Ovary (tissue), 9 donors: Measurements from ENCODE around the gene PTGS1. TPM values are rescaled to one million over a fixed set of nuclear protein-coding genes. Genes with fewer than 3 reads are reported as not detected.
"Not testable (repeated sequence)": the region's sequence is repeated elsewhere in the genome, so short reads cannot be mapped to it uniquely, and the experiment has no call there.

Source experiments
- DNase-seq, 5 donors: peaks; one replicate each; pipeline ENCODE4 v3.0.0-alpha.2; 2019 to 2020
- H3K27ac ChIP-seq, 2 donors: fragments of 200-600 bp; one replicate each; pipeline versions ENCODE4 v1.5.1 to v1.8.0; 2019 to 2022
- H3K27me3 ChIP-seq: fragments of 200-600 bp; one replicate; pipeline ENCODE4 v1.8.0; 2022
- H3K36me3 ChIP-seq: fragments of 200-600 bp; sonication (generic); one replicate; pipeline ENCODE4 v1.5.1; 2019
- H3K4me1 ChIP-seq: one replicate; pipeline ENCODE4 v1.8.1; 2013; ENCODE audit warnings: mild to moderate bottlenecking, moderate library complexity; ENCODE audit not compliant: insufficient read depth
- H3K4me3 ChIP-seq: fragments of 200-600 bp; sonication (generic); one replicate; pipeline ENCODE4 v1.5.1; 2017
- H3K9me3 ChIP-seq, 2 donors: fragments of 200-600 bp in 1 of 2; sonication (generic) in 1 of 2; one replicate each; pipeline versions ENCODE4 v1.5.1 to v1.8.1; 2013 to 2019; ENCODE audit warnings: mild to moderate bottlenecking in 1 of 2, moderate library complexity in 1 of 2
- EP300 ChIP-seq: sonication (generic); formaldehyde crosslinking; IDR thresholded peaks from one replicate; pipeline ENCODE4 v1.6.1; 2017; ENCODE audit warnings: antibody characterized with exemption
- POLR2A ChIP-seq: fragments of 450-650 bp; IDR thresholded peaks from one replicate; pipeline ENCODE4 v1.6.1; 2017; ENCODE audit warnings: antibody characterized with exemption, mild to moderate bottlenecking, moderate library complexity
- whole genome bisulfite sequencing, 3 donors: extraction: QIAGEN DNeasy Blood & Tissue Kit in 1 of 3; methylation state at CpG; one replicate each; pipeline versions ENCODE4 v1.1.5 to v1.1.7; 2013 to 2017; 5-methylcytosine and 5-hydroxymethylcytosine counted together
- intact Hi-C, 4 donors: fragments of 100-400 bp; cut with DNase I; formaldehyde crosslinking; loops; one replicate each; pipeline versions ENCODE4 v1.11.0 to v1.15.1; 2022 to 2023
- polyA plus RNA-seq, 2 donors: library from polyadenylated mRNA; stranded (reverse); fragments of 200-250 nt in 1 of 2; fragments of 350-450 nt in 1 of 2; fragmentation: Illumina TruSeq in 1 of 2; extraction: RNeasy Lipid Tissue Mini Kit (QIAGEN cat#74804) in 1 of 2; gene quantifications; one replicate each; pipeline ENCODE4 v1.2.3, GENCODE V29; 2013 to 2014
- total RNA-seq, 7 donors: library from RNA; depleted of rRNA in 2 of 7; stranded (reverse); fragments of >200 nt in 2 of 7; fragmentation: NEBNext Ultra II Directional in 3 of 7; extraction: Animal tissue kit (Norgen Biotek cat#: 25700) in 3 of 7; gene quantifications; one replicate each; pipeline versions ENCODE4 v1.1.0 to v1.2.4, GENCODE V29; 2016 to 2023
- TF ChIP-seq, protein P1 (sequence below), 3 donors: fragments of 450-650 bp in 2 of 3; fragments of 200-600 bp in 1 of 3; IDR thresholded peaks; one replicate each; pipeline versions ENCODE4 v1.5.1 to v1.8.0; 2016 to 2022; ENCODE audit warnings: antibody characterized with exemption in 3 of 3, mild to moderate bottlenecking in 1 of 3
- donor health status: DM: no; HTN: no; CAD: no; lungs with moderate emphysema.
- donor health status: DM: no; HTN: no; CAD: no.
- donor health status: Bipolar disorder and iron deficiency.
- donor health status: DM: yes; HTN: yes; CAD: no.
- donor health status: DM: no; HTN: no; CAD: no.
- donor health status: DM: yes; HTN: yes; CAD: no.

PTGS1 gene
- total and polyA plus RNA-seq, 9 donors: 0.90 to 37.1 (median 7.0) TPM

DNA sequence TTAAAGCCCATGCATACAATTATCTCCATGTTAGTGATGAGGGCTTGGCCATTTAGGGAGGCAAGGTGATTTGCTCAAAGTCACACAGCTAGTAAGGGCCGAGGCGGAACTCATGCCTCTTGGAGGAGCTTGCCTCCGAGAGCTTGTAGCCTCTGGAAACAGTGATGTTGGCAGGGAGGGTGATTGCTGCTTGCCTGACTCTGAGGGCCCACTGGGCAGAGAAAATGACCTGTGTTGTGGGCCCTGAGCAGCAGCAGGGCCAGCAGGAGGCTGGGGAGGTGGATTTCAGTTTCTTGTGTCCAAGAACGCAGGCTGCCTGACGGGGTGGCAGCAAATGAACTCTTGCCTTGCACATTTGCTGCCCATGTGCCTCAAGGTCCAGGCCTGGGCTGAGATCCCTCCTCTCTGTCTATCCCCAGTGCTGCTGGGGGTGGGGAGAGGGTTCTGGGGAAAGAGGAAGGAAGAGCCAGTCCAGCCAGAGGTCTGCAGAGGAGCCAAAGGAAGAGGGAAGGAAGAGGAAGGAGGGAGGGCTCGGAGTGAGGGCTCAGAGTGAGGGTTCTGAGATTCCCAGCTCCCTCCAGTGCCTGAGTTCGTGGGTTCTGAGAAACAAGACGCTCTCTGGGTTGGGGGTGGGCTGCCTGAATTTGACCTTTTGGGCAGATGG, 16.2 kb upstream of the PTGS1 start:
- H3K9me3 ChIP-seq: no peaks in the 10 kb centered on the region
- H3K27ac ChIP-seq: no peak overlapping the region
- no peaks in the 10 kb centered on the region for H3K4me1 ChIP-seq
- no peak overlapping the region for H3K4me3 ChIP-seq
- no peak for DNase-seq
- H3K36me3 ChIP-seq: no peaks in the 10 kb centered on the region
- no peaks in the 10 kb centered on the region for H3K27me3 ChIP-seq
- 83 to 92% (median 84%) methylated on average over 8 of the region's 8 CpGs for whole genome bisulfite sequencing, 3 donors
- intact Hi-C loops: loop anchor here in 1 of 4 donors (5.0 kb wide), 1 partner anchor 227 kb away; no protein-coding TSS in a partner anchor
- TF ChIP-seq, protein P1, sequence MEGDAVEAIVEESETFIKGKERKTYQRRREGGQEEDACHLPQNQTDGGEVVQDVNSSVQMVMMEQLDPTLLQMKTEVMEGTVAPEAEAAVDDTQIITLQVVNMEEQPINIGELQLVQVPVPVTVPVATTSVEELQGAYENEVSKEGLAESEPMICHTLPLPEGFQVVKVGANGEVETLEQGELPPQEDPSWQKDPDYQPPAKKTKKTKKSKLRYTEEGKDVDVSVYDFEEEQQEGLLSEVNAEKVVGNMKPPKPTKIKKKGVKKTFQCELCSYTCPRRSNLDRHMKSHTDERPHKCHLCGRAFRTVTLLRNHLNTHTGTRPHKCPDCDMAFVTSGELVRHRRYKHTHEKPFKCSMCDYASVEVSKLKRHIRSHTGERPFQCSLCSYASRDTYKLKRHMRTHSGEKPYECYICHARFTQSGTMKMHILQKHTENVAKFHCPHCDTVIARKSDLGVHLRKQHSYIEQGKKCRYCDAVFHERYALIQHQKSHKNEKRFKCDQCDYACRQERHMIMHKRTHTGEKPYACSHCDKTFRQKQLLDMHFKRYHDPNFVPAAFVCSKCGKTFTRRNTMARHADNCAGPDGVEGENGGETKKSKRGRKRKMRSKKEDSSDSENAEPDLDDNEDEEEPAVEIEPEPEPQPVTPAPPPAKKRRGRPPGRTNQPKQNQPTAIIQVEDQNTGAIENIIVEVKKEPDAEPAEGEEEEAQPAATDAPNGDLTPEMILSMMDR (IDR thresholded peaks at IDR 0.05): no peak
- no peak for TF ChIP-seq POLR2A
- no peak for TF ChIP-seq EP300

DNA sequence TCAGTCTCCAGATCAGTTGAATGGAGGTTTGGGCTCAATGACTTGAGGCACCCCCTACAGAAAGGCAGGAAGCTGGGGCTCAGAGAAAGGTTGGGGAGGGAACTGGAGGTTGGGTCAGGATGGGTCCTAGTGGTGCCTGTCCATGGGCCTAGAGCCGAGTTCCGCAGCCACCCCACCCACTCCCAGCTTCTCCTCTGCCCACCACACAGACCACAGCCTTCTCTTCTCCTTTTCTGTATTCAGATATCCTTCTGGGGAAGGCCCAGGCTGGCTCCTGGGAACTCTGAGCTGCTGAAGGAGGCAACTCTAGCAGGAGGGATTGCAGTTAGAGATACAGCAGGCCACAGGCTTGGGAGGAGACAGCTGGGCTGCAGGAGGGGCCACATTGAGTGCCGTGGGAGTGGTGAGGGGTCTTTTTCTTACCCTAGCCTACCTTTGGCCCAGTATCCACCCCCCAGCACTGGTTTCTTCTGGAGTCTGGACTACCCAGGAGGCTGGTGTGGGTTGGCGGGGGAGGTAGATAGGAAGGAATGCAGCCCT, 15.4 kb upstream of the PTGS1 start:
- Histone ChIP-seq H3K27me3 (no peaks in the 10 kb centered on the region), H3K27ac (no peak overlapping the region), H3K4me3 (no peak overlapping the region), H3K4me1 (no peaks in the 10 kb centered on the region), H3K36me3 (no peaks in the 10 kb centered on the region), H3K9me3 (no peaks in the 10 kb centered on the region)
- 87 to 94% (median 88%) methylated on average over 4 of the region's 4 CpGs for WGBS, 3 donors
- no peak for DNase-seq
- TF ChIP-seq EP300 (no peak), POLR2A (no peak)
- TF ChIP-seq, protein P1 (IDR thresholded peaks at IDR 0.05): no peak
- intact Hi-C loops: no loop called here

DNA sequence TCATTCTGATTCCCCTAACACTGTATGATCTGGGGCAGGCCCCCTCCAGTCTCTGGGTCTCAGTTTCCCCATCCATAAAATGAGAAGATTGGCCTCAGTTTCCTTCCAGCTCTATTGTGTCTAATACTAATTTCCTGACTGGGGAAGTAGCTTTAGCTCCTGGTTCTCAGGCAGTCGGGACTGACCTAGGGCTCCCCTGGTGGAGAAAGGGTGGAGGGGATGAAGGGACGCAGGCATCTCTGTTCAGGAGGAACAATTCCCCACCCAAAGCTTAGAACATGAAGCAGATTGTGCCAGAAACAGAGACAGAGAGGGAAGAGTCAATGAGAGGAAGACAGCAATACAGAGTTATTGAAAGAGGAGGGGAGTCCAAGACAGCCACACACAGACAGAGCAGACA, 14.2 kb upstream of the PTGS1 start:
- DNase-seq: no peak
- Histone ChIP-seq H3K9me3 (no peaks in the 10 kb centered on the region), H3K4me3 (no peak overlapping the region), H3K36me3 (no peaks in the 10 kb centered on the region), H3K4me1 (no peaks in the 10 kb centered on the region), H3K27ac (no peak overlapping the region), H3K27me3 (no peaks in the 10 kb centered on the region)
- TF ChIP-seq POLR2A: no peak
- no peak for TF ChIP-seq EP300
- TF ChIP-seq, protein P1 (IDR thresholded peaks at IDR 0.05): no peak
- intact Hi-C loops: no loop called here
- WGBS, 3 donors: 22 to 28% (median 26%) methylated on average over 2 of the region's 2 CpGs

DNA sequence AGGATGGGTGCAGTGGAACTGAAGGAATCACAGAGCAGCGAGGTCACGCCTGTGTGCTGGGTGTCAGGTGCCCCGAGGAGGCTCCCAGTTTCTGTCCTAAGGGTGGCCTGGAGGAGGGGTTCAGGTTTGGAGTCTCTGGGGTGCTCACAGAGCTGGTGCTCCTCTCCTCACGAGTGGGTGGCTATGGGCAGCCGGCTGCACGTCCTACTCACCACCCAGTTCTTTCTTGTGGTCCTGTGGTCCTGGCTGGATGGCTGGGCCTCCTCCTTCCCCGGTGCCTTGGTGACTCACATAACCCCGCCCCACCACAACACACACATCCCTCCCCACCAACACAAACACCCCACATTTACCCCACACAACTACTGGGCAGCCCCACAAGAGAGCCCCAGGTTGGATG, 9.9 kb upstream of the PTGS1 start:
- Histone ChIP-seq H3K4me1 (no peaks in the 10 kb centered on the region), H3K27me3 (no peaks in the 10 kb centered on the region), H3K4me3 (no peak overlapping the region), H3K9me3 (no peaks in the 10 kb centered on the region), H3K36me3 (no peaks in the 10 kb centered on the region), H3K27ac (no peak overlapping the region)
- no peak for DNase-seq
- TF ChIP-seq, protein P1 (IDR thresholded peaks at IDR 0.05): no peak
- TF ChIP-seq POLR2A (no peak), EP300 (no peak)
- 76 to 83% (median 80%) methylated on average over 8 of the region's 8 CpGs for WGBS, 3 donors
- intact Hi-C loops: no loop called here

DNA sequence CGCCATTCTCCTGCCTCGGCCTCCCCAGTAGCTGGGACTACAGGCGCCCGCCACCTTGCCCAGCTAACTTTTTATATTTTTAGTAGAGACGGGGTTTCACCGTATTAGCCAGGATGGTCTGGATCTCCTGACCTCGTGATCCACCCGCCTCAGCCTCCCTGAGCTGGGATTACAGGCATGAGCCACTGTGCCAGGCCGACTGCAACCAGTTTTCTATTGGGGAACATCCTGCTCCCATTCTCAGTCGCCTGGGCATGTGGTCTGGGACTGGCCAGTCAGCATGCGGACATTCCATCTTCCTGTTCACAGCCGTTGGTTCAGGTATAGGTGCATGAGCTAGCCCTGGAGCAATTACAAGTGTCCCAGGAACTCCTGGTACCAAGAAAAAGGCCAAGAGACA, 7.7 kb upstream of the PTGS1 start:
- H3K27ac ChIP-seq, H3K4me3 ChIP-seq, H3K4me1 ChIP-seq, H3K36me3 ChIP-seq, H3K27me3 ChIP-seq, DNase-seq, intact Hi-C loops, H3K9me3 ChIP-seq: not testable (repeated sequence)
- WGBS, 3 donors: 90 to 91% (median 91%) methylated on average over 12 of the region's 12 CpGs
